HAP-1 (cell line): ENCODE data around the gene BCAS3.

ENCODE experiments used
- DNase-seq, 2 experiments: peaks; one replicate each; pipeline ENCODE4 v3.0.0-alpha.2; 2016 to 2020; ENCODE audit warnings: low spot score in 2 of 2
- H3K27me3 ChIP-seq: fragments of 250-450 bp; sonication (Bioruptor Pico); 2 replicates; pipeline ENCODE4 v1.5.1; 2020; ENCODE audit warnings: low read depth, mild to moderate bottlenecking, moderate library complexity
- H3K36me3 ChIP-seq: fragments of 250-450 bp; sonication (Bioruptor Pico); replicated peaks from 2 replicates; pipeline ENCODE4 v1.5.1; 2020; ENCODE audit warnings: mild to moderate bottlenecking
- H3K4me1 ChIP-seq: fragments of 250-450 bp; sonication (Bioruptor Pico); 2 replicates; pipeline ENCODE4 v1.5.1; 2020; ENCODE audit warnings: mild to moderate bottlenecking
- H3K4me3 ChIP-seq: fragments of 250-450 bp; sonication (Bioruptor Pico); 2 replicates; pipeline ENCODE4 v1.5.1; 2020; ENCODE audit warnings: mild to moderate bottlenecking, moderate library complexity
- H3K9me3 ChIP-seq: fragments of 250-450 bp; sonication (Bioruptor Pico); 2 replicates; pipeline ENCODE4 v1.5.1; 2020; ENCODE audit warnings: mild to moderate bottlenecking, moderate library complexity
- in situ Hi-C: fragments of 300-500 bp; cut with MboI; formaldehyde crosslinking; loops from 3 replicates; pipeline ENCODE4 v1.14.3; 2020; ENCODE audit warnings: low sequenced_read_pairs, inconsistent platforms, mixed read lengths

The BCAS3 gene

GRCh38 chr17:61267847-61268246 is 590.2 kb downstream of the BCAS3 start:
- DNase-seq, result no peak
- no peaks in the 10 kb centered on the region for H3K27me3 ChIP-seq
- in situ Hi-C loops, result no loop called here
- H3K4me3 ChIP-seq, result no peak overlapping the region
- H3K36me3 ChIP-seq, result no peaks in the 10 kb centered on the region
- no peaks in the 10 kb centered on the region for H3K9me3 ChIP-seq
- H3K4me1 ChIP-seq, result no peaks in the 10 kb centered on the region

GRCh38 chr17:61275395-61275794 is 597.7 kb downstream of the BCAS3 start:
- no peak for DNase-seq
- Histone ChIP-seq H3K36me3 (no peaks in the 10 kb centered on the region), H3K4me1 (no peaks in the 10 kb centered on the region), H3K4me3 (no peak overlapping the region), H3K9me3 (no peaks in the 10 kb centered on the region; the same call in 1 of the 2 replicates), H3K27me3 (no peaks in the 10 kb centered on the region)
- in situ Hi-C loops, result no loop called here

- Histone ChIP-seq H3K4me1 (no peaks in the 10 kb centered on the region), H3K27me3 (no peaks in the 10 kb centered on the region), H3K9me3 (no peaks in the 10 kb centered on the region; the same call in 1 of the 2 replicates), H3K36me3 (no peaks in the 10 kb centered on the region), H3K4me3 (no peak overlapping the region)
- DNase-seq, result no peak
- in situ Hi-C loops, result no loop called here
Measured at GRCh38 chr17:61276806-61277205, 599.2 kb downstream of the BCAS3 start.

GRCh38 chr17:61279476-61280145 is 602.0 kb downstream of the BCAS3 start:
- no peaks in the 10 kb centered on the region for H3K4me1 ChIP-seq
- H3K9me3 ChIP-seq, result no peaks in the 10 kb centered on the region; the same call in 1 of the 2 replicates
- in situ Hi-C loops, result no loop called here
- H3K36me3 ChIP-seq, result no peaks in the 10 kb centered on the region
- H3K27me3 ChIP-seq, result no peaks in the 10 kb centered on the region
- H3K4me3 ChIP-seq, result no peak overlapping the region
- no peak for DNase-seq

GRCh38 chr17:61280338-61280737 is 602.7 kb downstream of the BCAS3 start:
- DNase-seq, result no peak
- in situ Hi-C loops, result no loop called here
- Histone ChIP-seq H3K4me1 (peaks cover 1% of the 10 kb centered on the region; the same call in 1 of the 2 replicates), H3K27me3 (no peaks in the 10 kb centered on the region), H3K9me3 (no peaks in the 10 kb centered on the region; the same call in 1 of the 2 replicates), H3K4me3 (no peak overlapping the region), H3K36me3 (no peaks in the 10 kb centered on the region)

GRCh38 chr17:61280851-61281250 is 603.2 kb downstream of the BCAS3 start:
- Histone ChIP-seq H3K27me3 (no peaks in the 10 kb centered on the region), H3K36me3 (no peaks in the 10 kb centered on the region), H3K4me3 (no peak overlapping the region), H3K4me1 (peaks cover 6% of the 10 kb centered on the region; the same call in 1 of the 2 replicates), H3K9me3 (no peaks in the 10 kb centered on the region; the same call in 1 of the 2 replicates)
- in situ Hi-C loops, result no loop called here
- no peak for DNase-seq

GRCh38 chr17:61282377-61282776 is 604.7 kb downstream of the BCAS3 start:
- H3K36me3 ChIP-seq, result no peaks in the 10 kb centered on the region
- H3K9me3 ChIP-seq, result no peaks in the 10 kb centered on the region
- no peaks in the 10 kb centered on the region for H3K27me3 ChIP-seq
- no peak overlapping the region for H3K4me3 ChIP-seq
- in situ Hi-C loops, result no loop called here
- peaks cover 8% of the 10 kb centered on the region; the same call in 1 of the 2 replicates for H3K4me1 ChIP-seq
- DNase-seq, result no peak

GRCh38 chr17:61283043-61283442 is 605.4 kb downstream of the BCAS3 start:
- no peak overlapping the region for H3K4me3 ChIP-seq
- H3K9me3 ChIP-seq, result no peaks in the 10 kb centered on the region
- H3K27me3 ChIP-seq, result no peaks in the 10 kb centered on the region
- in situ Hi-C loops, result no loop called here
- H3K4me1 ChIP-seq, result peaks cover 8% of the 10 kb centered on the region; the same call in 1 of the 2 replicates
- no peaks in the 10 kb centered on the region for H3K36me3 ChIP-seq
- DNase-seq, result no peak

- no peaks in the 10 kb centered on the region for H3K36me3 ChIP-seq
- DNase-seq, result no peak
- in situ Hi-C loops, result no loop called here
- H3K4me3 ChIP-seq, result no peak overlapping the region
- H3K9me3 ChIP-seq, result no peaks in the 10 kb centered on the region
- H3K27me3 ChIP-seq, result no peaks in the 10 kb centered on the region
- peaks cover 8% of the 10 kb centered on the region; the same call in 1 of the 2 replicates for H3K4me1 ChIP-seq
Measured at GRCh38 chr17:61284174-61284573, 606.5 kb downstream of the BCAS3 start.

- Histone ChIP-seq H3K36me3 (no peaks in the 10 kb centered on the region), H3K9me3 (no peaks in the 10 kb centered on the region), H3K27me3 (no peaks in the 10 kb centered on the region), H3K4me1 (peaks cover 8% of the 10 kb centered on the region; the same call in 1 of the 2 replicates), H3K4me3 (no peak overlapping the region)
- in situ Hi-C loops, result no loop called here
- no peak for DNase-seq
Measured at GRCh38 chr17:61284746-61285145, 607.1 kb downstream of the BCAS3 start.

GRCh38 chr17:61285526-61286320 is 608.1 kb downstream of the BCAS3 start:
- no peak for DNase-seq
- in situ Hi-C loops, result no loop called here
- Histone ChIP-seq H3K27me3 (no peaks in the 10 kb centered on the region), H3K4me1 (peaks cover 8% of the 10 kb centered on the region; the same call in 1 of the 2 replicates), H3K9me3 (no peaks in the 10 kb centered on the region), H3K4me3 (no peak overlapping the region), H3K36me3 (no peaks in the 10 kb centered on the region)

- H3K4me3 ChIP-seq, result no peak overlapping the region
- peaks cover 8% of the 10 kb centered on the region; the same call in 1 of the 2 replicates for H3K4me1 ChIP-seq
- in situ Hi-C loops, result no loop called here
- no peaks in the 10 kb centered on the region for H3K36me3 ChIP-seq
- no peaks in the 10 kb centered on the region for H3K27me3 ChIP-seq
- no peak for DNase-seq
- H3K9me3 ChIP-seq, result no peaks in the 10 kb centered on the region
Measured at GRCh38 chr17:61286449-61286848, 608.8 kb downstream of the BCAS3 start.

- Histone ChIP-seq H3K27me3 (no peaks in the 10 kb centered on the region), H3K4me1 (peaks cover 8% of the 10 kb centered on the region; the same call in 1 of the 2 replicates), H3K36me3 (no peaks in the 10 kb centered on the region), H3K9me3 (no peaks in the 10 kb centered on the region), H3K4me3 (no peak overlapping the region)
- in situ Hi-C loops, result no loop called here
- DNase-seq, result no peak
Measured at GRCh38 chr17:61289408-61290385, 612.0 kb downstream of the BCAS3 start.
